Putamen (tissue), 1 donor: ENCODE measurements around the gene FAM83F.

Source experiments
- DNase-seq: peaks from one replicate; pipeline ENCODE4 v3.0.0-alpha.2; 2016; ENCODE audit warnings: low spot score

Gene FAM83F

DNA sequence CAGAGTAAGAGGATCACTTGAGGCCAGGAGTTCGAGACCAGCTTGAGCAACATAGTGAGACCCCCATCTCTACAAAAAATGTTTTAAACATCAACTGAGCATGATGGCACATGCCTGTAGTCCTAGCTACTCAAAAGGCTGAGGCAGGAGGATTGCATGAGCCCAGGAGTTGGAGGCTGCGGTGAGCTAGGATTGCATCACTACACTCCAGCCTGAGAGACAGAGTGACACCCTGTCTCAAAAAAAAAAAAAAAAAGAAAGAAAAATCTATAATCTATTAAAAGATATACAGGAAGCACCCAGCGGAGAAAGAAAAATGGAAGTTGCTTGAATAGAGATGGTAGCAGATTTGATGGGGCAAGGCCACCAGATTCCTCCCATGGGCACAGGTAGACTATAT, 61.8 kb downstream of the FAM83F start:
- DNase-seq, result no peak

- DNase-seq, result no peak
These were observed 62.9 kb downstream of the FAM83F start for GRCh38 chr22:40057652-40058051.

DNA sequence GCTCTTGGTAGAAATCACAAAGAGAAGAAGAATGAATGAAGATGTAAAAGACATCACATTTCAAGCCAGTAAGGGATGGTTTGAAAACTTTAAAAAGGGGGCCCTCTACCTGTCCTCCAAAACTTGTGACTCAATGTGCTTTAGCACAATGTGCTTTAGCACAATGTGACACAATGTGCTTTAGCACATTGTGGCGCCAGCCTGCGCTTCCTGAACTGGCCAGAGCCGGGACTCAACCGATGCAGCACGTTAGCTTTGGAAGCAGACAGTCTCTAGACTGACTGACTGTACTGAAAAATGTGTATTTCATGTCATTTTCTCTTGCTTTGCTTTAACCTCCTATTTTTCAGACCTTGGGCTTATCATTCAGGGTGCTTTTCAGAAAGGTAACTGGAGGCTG, 63.5 kb downstream of the FAM83F start:
- no peak for DNase-seq

GRCh38 chr22:40065981-40066380, 71.2 kb downstream of the FAM83F start:
- DNase-seq, result no peak

GRCh38 chr22:40067639-40068038, 72.9 kb downstream of the FAM83F start:
- DNase-seq, result no peak

DNA sequence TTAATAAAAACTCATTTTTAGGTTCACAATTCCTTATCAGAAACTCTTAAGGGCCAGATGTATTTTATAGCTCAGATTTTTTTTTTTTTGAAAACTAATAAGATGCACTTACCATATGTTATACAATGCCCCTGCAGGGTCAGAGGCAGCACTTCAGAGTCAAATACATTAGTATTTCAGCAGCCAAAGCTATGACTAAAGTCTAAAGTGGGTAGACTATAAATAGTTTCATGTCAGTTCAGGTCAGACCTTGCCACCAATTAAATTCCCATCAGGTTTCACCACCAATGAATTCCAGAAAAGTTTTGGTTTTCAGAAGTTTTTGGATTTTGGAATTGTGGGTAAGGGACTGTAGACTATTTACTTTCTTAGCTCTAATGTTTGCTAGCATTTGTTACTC, 75.9 kb downstream of the FAM83F start:
- no peak for DNase-seq

GRCh38 chr22:40071720-40072119, 77.0 kb downstream of the FAM83F start:
- no peak for DNase-seq

GRCh38 chr22:40076702-40077645, 82.2 kb downstream of the FAM83F start:
- no peak for DNase-seq

DNA sequence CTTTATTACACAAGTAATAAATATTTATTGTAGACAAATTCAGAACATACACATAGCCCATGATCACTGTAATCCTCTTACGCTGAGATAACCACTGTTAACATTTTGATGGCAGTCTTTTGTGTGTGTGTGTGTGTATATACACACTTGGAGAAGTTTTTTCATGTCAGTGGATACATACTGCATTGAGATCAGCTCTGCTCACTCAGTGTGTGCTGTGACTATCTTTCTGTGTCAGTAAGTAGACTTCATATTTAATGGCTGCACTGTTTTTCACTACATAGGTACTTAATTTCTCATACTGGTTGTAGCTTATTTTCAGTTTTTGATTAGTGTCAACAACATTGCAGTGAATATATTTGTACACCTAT, 82.9 kb downstream of the FAM83F start:
- DNase-seq, result no peak

DNA sequence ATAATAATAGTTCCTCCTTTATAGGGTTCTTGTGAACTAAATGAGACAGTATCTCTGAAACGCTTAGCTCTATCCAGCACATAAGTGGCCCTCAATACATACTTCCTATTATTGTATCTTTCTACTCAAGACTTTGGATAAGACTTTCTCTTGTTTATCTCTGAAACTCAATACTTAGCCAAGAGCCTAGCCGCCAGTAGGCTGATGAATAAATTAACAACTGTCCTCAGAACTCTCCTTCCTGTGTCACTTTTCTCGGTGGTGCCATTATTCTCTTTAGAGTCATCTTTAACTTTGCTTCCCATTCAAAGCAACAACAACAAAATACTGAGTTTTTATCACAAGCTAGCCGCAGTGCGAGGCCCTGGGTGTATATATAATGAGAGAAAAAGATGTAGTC, 86.9 kb downstream of the FAM83F start:
- DNase-seq, result no peak

DNA sequence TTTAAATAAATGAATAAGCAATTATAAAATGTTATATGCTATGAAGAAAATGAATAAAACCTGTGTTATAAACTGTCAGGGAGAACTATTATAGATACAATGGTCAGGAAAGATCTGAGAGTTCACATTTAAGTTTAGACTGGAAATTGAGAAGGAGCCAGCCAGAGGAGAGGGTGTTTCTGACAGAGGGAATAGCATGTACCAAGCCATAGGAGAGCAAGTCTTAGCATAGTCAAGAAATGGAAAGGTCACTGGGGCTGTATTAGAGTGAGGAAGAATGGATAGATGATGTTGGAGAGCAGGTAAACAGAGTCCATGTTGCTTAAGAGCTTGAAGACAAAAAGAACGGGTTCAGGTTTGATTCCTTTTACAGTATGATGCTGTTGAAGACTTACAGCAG, 87.4 kb downstream of the FAM83F start:
- DNase-seq, result no peak

DNA sequence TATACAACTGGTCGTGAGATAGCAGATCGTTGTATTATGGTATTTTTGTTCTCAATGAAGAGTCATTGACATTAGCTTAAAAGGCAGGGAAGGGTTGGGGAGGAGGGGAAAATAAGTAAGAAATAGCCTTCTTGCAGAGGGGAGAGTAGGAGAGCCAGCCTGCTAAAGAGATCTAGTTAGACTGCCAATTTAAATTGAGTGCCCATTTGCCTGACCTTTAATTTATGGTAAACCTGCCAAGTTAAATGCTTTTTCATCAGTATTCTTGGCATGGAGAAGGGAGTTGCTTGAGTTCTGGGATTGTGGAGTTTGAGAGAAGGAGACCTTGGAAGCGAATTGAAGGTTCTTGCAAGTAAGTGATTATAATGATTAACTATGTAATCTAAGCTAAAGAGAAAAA, 89.0 kb downstream of the FAM83F start:
- DNase-seq, result no peak

- DNase-seq, result no peak
These were observed 89.5 kb downstream of the FAM83F start for GRCh38 chr22:40084246-40084645.

GRCh38 chr22:40088818-40089217, 94.1 kb downstream of the FAM83F start:
- no peak for DNase-seq
